MM.1S (cell line): ENCODE measurements around the gene SIK1.

Experiments
- CTCF ChIP-seq: fragments of 300-600 bp; sonication (generic); IDR thresholded peaks from 2 replicates; pipeline ENCODE4 v1.5.1; 2016; ENCODE audit warnings: antibody characterized with exemption, low read length, mixed read lengths
- EZH2 ChIP-seq: fragments of 300-600 bp; sonication (generic); optimal IDR thresholded peaks from 2 replicates; pipeline ENCODE3; 2017; ENCODE audit warnings: low read depth, mild to moderate bottlenecking, antibody characterized with exemption, low read length, mixed read lengths

GRCh38 chr21:43369124-43369523, 57.8 kb downstream of the SIK1 start:
- TF ChIP-seq CTCF (no peak), EZH2 (no peak)
